Esophagus squamous epithelium (tissue), 5 donors: ENCODE data around the gene TGFBRAP1. TPM values are rescaled to one million over a fixed set of nuclear protein-coding genes. Genes with fewer than 3 reads are reported as not detected.

Experiments
- DNase-seq: peaks from one replicate; lab custom pipeline; 2025; lab: John Stamatoyannopoulos, UW
- H3K27ac ChIP-seq, 4 donors: fragments of 200-600 bp; sonication (generic); one replicate each; pipeline ENCODE4 v1.5.1; 2016 to 2019; ENCODE audit warnings: mild to moderate bottlenecking in 1 of 4
- H3K27me3 ChIP-seq, 4 donors: fragments of 200-600 bp; sonication (generic); 1 replicate in 3 of 4; 2 replicates in 1 of 4; pipeline versions ENCODE4 v1.5.1 to v1.6.0; 2017 to 2021; ENCODE audit warnings: antibody characterized with exemption in 1 of 4
- H3K36me3 ChIP-seq, 3 donors: fragments of 200-600 bp; sonication (generic); one replicate each; pipeline ENCODE4 v1.5.1; 2016 to 2019
- H3K4me1 ChIP-seq, 3 donors: fragments of 200-600 bp; sonication (generic); one replicate each; pipeline ENCODE4 v1.5.1; 2017 to 2019
- H3K4me3 ChIP-seq, 4 donors: fragments of 200-600 bp; sonication (generic); 1 replicate in 3 of 4; 2 replicates in 1 of 4; pipeline ENCODE4 v1.5.1; 2016 to 2019; ENCODE audit warnings: mild to moderate bottlenecking in 2 of 4, moderate library complexity in 1 of 4
- H3K9me3 ChIP-seq, 3 donors: fragments of 200-600 bp; sonication (generic); one replicate each; pipeline ENCODE4 v1.5.1; 2016 to 2019
- POLR2A ChIP-seq, 4 donors: fragments of 450-650 bp; IDR thresholded peaks; one replicate each; pipeline ENCODE4 v1.6.1; 2017; ENCODE audit warnings: antibody characterized with exemption in 4 of 4, mild to moderate bottlenecking in 4 of 4, moderate library complexity in 3 of 4
- WGBS, 2 donors: methylation state at CpG; one replicate each; pipeline ENCODE4 v1.1.5; 2018; 5-methylcytosine and 5-hydroxymethylcytosine counted together
- intact Hi-C: fragments of 100-400 bp; cut with DNase I; formaldehyde crosslinking; loops from one replicate; pipeline ENCODE4 v1.15.0; 2022
- total RNA-seq, 4 donors: library from RNA; depleted of rRNA; stranded (reverse); fragments of >200 nt; gene quantifications; one replicate each; pipeline ENCODE4 v1.1.0, GENCODE V29; 2016
- TF ChIP-seq, protein P1 (sequence below), 6 experiments: fragments of 450-650 bp in 4 of 6; fragments of 200-600 bp in 2 of 6; sonication (generic) in 2 of 6; IDR thresholded peaks; one replicate each; pipeline ENCODE4 v1.5.1; 2016 to 2019; ENCODE audit warnings: antibody characterized with exemption in 6 of 6, mild to moderate bottlenecking in 4 of 6, moderate library complexity in 4 of 6
- donor health status: DM: yes; HTN: yes; CAD: no.

TGFBRAP1 gene
- total RNA-seq, 4 donors from 2014 or later: 11.7 to 24.6 (median 15.6) TPM

GRCh38 chr2:105299290-105299689 is 30.2 kb downstream of the TGFBRAP1 start:
- Histone ChIP-seq H3K4me3 (no peak overlapping the region), H3K27ac (no peak overlapping the region), H3K9me3 (no peaks in the 10 kb centered on the region), H3K4me1 (peaks cover 0 to 4% (median 0%) of the 10 kb centered on the region in 3 donors), H3K36me3 (peaks cover 10 to 58% (median 12%) of the 10 kb centered on the region in 3 donors), H3K27me3 (no peaks in the 10 kb centered on the region)
- TF ChIP-seq POLR2A (IDR thresholded peaks at IDR 0.05): no peak
- TF ChIP-seq, protein P1, sequence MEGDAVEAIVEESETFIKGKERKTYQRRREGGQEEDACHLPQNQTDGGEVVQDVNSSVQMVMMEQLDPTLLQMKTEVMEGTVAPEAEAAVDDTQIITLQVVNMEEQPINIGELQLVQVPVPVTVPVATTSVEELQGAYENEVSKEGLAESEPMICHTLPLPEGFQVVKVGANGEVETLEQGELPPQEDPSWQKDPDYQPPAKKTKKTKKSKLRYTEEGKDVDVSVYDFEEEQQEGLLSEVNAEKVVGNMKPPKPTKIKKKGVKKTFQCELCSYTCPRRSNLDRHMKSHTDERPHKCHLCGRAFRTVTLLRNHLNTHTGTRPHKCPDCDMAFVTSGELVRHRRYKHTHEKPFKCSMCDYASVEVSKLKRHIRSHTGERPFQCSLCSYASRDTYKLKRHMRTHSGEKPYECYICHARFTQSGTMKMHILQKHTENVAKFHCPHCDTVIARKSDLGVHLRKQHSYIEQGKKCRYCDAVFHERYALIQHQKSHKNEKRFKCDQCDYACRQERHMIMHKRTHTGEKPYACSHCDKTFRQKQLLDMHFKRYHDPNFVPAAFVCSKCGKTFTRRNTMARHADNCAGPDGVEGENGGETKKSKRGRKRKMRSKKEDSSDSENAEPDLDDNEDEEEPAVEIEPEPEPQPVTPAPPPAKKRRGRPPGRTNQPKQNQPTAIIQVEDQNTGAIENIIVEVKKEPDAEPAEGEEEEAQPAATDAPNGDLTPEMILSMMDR (IDR thresholded peaks at IDR 0.05): peak in 1 of 6 experiments; percentile 3
- 80 to 90% methylated on average over 3 to 5 of the region's 5 CpGs for WGBS, 2 donors
- intact Hi-C loops: no loop called here
- no peak for DNase-seq

- TF ChIP-seq, protein P1 (IDR thresholded peaks at IDR 0.05): no peak
- no peak for TF ChIP-seq POLR2A (IDR thresholded peaks at IDR 0.05)
- Histone ChIP-seq H3K27me3 (no peaks in the 10 kb centered on the region), H3K4me1 (peaks cover 0 to 4% (median 0%) of the 10 kb centered on the region in 3 donors), H3K36me3 (peaks cover 10 to 67% (median 12%) of the 10 kb centered on the region in 3 donors), H3K9me3 (no peaks in the 10 kb centered on the region), H3K4me3 (no peak overlapping the region), H3K27ac (no peak overlapping the region)
- no peak for DNase-seq
- intact Hi-C loops: no loop called here
- WGBS, 2 donors: 96 to 99% methylated on average over 3 of the region's 3 CpGs
These were observed 31.5 kb downstream of the TGFBRAP1 start for GRCh38 chr2:105298017-105298416.

DNA sequence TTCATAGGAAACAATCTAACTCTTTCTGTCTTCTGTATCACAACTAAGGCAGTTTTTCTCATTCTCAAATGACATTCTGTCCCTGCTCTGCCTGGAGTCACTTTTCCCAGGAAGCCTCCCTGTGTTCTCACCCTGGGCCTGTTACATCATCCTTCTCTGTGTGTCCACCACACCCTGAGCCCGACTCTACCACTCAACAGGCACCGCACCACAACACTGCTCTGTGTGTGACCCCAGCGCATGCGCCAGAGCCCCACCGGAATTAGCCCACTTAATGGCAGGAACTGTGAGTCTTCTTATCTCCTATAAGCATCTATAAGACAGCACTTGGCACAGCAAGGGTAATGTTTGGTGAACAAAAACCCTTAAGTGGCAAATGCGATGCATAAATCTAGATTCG is 32.3 kb downstream of the TGFBRAP1 start:
- intact Hi-C loops: no loop called here
- H3K4me1 ChIP-seq: peaks cover 0 to 4% (median 0%) of the 10 kb centered on the region in 3 donors
- 84 to 87% methylated on average over 6 to 7 of the region's 7 CpGs for WGBS, 2 donors
- TF ChIP-seq, protein P1 (IDR thresholded peaks at IDR 0.05): no peak
- TF ChIP-seq POLR2A (IDR thresholded peaks at IDR 0.05): no peak
- no peaks in the 10 kb centered on the region for H3K27me3 ChIP-seq
- no peaks in the 10 kb centered on the region for H3K9me3 ChIP-seq
- no peak overlapping the region for H3K27ac ChIP-seq
- no peak for DNase-seq
- no peak overlapping the region for H3K4me3 ChIP-seq
- H3K36me3 ChIP-seq: peaks cover 10 to 74% (median 12%) of the 10 kb centered on the region in 3 donors

- WGBS, 2 donors: 78 to 87% methylated on average over 7 of the region's 7 CpGs
- Histone ChIP-seq H3K4me3 (no peak overlapping the region), H3K36me3 (peaks cover 10 to 85% (median 12%) of the 10 kb centered on the region in 3 donors), H3K27me3 (no peaks in the 10 kb centered on the region), H3K27ac (no peak overlapping the region), H3K9me3 (no peaks in the 10 kb centered on the region), H3K4me1 (peaks cover 0 to 4% (median 0%) of the 10 kb centered on the region in 3 donors)
- TF ChIP-seq, protein P1 (IDR thresholded peaks at IDR 0.05): no peak
- TF ChIP-seq POLR2A (IDR thresholded peaks at IDR 0.05): no peak
- intact Hi-C loops: no loop called here
- no peak for DNase-seq
These were observed 33.4 kb downstream of the TGFBRAP1 start for GRCh38 chr2:105296017-105296611.

- H3K27ac ChIP-seq: no peak overlapping the region
- intact Hi-C loops: no loop called here
- H3K4me1 ChIP-seq: peaks cover 0 to 4% (median 0%) of the 10 kb centered on the region in 3 donors
- H3K9me3 ChIP-seq: no peaks in the 10 kb centered on the region
- H3K4me3 ChIP-seq: no peak overlapping the region
- peaks cover 10 to 95% (median 12%) of the 10 kb centered on the region in 3 donors for H3K36me3 ChIP-seq
- DNase-seq: no peak
- WGBS, 2 donors: 23 to 31% methylated on average over 5 of the region's 5 CpGs
- TF ChIP-seq, protein P1 (IDR thresholded peaks at IDR 0.05): peak; percentile 11 to 50 (median 26)
- TF ChIP-seq POLR2A (IDR thresholded peaks at IDR 0.05): no peak
- no peaks in the 10 kb centered on the region for H3K27me3 ChIP-seq
These were observed 34.6 kb downstream of the TGFBRAP1 start for GRCh38 chr2:105294844-105295481.
